Heart left ventricle (tissue), 16 donors: ENCODE results near the gene FAR2. TPM values are rescaled to one million over a fixed set of nuclear protein-coding genes. Genes with fewer than 3 reads are reported as not detected.

Experiments
- ATAC-seq, 4 donors: fragments of 200-7000 bp; cut with Tn5 transposase; one replicate each; pipeline ENCODE4 v1.9.1; 2020 to 2022; ENCODE audit warnings: moderate library complexity in 4 of 4, mild to moderate bottlenecking in 3 of 4, moderate number of reproducible peaks in 1 of 4
- DNase-seq, 5 donors: peaks; one replicate each; pipeline ENCODE4 v3.0.0-alpha.2; 2020
- H3K27ac ChIP-seq, 12 donors: fragments of 200-600 bp; sonication (generic) in 4 of 12; one replicate each; pipeline versions ENCODE4 v1.5.0 to v1.8.0; 2016 to 2022; ENCODE audit warnings: mild to moderate bottlenecking in 2 of 12
- H3K27me3 ChIP-seq, 9 donors: fragments of 200-600 bp; sonication (generic) in 2 of 9; one replicate each; pipeline versions ENCODE4 v1.5.1 to v1.8.0; 2016 to 2022; ENCODE audit warnings: mild to moderate bottlenecking in 3 of 9
- H3K36me3 ChIP-seq, 9 donors: fragments of 200-600 bp; sonication (generic) in 2 of 9; one replicate each; pipeline versions ENCODE4 v1.5.0 to v1.8.0; 2018 to 2022; ENCODE audit warnings: mild to moderate bottlenecking in 2 of 9
- H3K4me1 ChIP-seq, 12 donors: fragments of 200-600 bp; sonication (generic) in 4 of 12; one replicate each; pipeline versions ENCODE4 v1.5.0 to v1.8.0; 2016 to 2022; ENCODE audit warnings: mild to moderate bottlenecking in 3 of 12
- H3K4me3 ChIP-seq, 12 donors: fragments of 200-600 bp; sonication (generic) in 4 of 12; one replicate each; pipeline versions ENCODE4 v1.5.0 to v1.8.0; 2017 to 2022; ENCODE audit warnings: mild to moderate bottlenecking in 9 of 12, moderate library complexity in 4 of 12
- H3K9me3 ChIP-seq, 12 donors: fragments of 200-600 bp; sonication (generic) in 4 of 12; one replicate each; pipeline versions ENCODE4 v1.5.0 to v1.8.0; 2016 to 2022; ENCODE audit warnings: mild to moderate bottlenecking in 1 of 12
- POLR2A ChIP-seq, 2 donors: fragments of 450-650 bp; IDR thresholded peaks; one replicate each; pipeline ENCODE4 v1.6.1; 2017; ENCODE audit warnings: antibody characterized with exemption in 2 of 2, mild to moderate bottlenecking in 2 of 2, moderate library complexity in 2 of 2
- WGBS, 4 donors: extraction: QIAGEN DNeasy Blood & Tissue Kit in 2 of 4; methylation state at CpG; one replicate each; pipeline versions ENCODE4 v1.1.5 to v1.1.7; 2013 to 2018; 5-methylcytosine and 5-hydroxymethylcytosine counted together
- intact Hi-C, 10 donors: fragments of 100-400 bp; cut with DNase I; formaldehyde crosslinking; loops; one replicate each; pipeline versions ENCODE4 v1.11.1 to v1.14.2; 2022
- long read RNA-seq, 3 donors: library from polyadenylated mRNA; unstranded; transcript quantifications; one replicate each; pipeline ENCODE4 v2.0.0, GENCODE V29; 2020 to 2021
- polyA plus RNA-seq, 2 donors: library from polyadenylated mRNA; stranded (reverse); fragments of 200-250 nt; gene quantifications; one replicate each; pipeline ENCODE4 v1.2.3, GENCODE V29; 2013
- total RNA-seq, 9 donors: library from RNA; depleted of rRNA in 2 of 9; stranded (reverse); fragments of >200 nt in 2 of 9; fragmentation: NEBNext Ultra II Directional in 3 of 9; extraction: Animal tissue kit (Norgen Biotek cat#: 25700) in 3 of 9; gene quantifications; one replicate each; pipeline versions ENCODE4 v1.1.0 to v1.2.4, GENCODE V29; 2016 to 2023
- TF ChIP-seq, protein P1 (sequence below), 12 donors: fragments of 200-600 bp; sonication (generic) in 4 of 12; IDR thresholded peaks; one replicate each; pipeline versions ENCODE4 v1.5.0 to v1.8.0; 2018 to 2022; ENCODE audit warnings: antibody characterized with exemption in 12 of 12, mild to moderate bottlenecking in 5 of 12
- donor health status: ischemic (EF 13 %, LVEDD 7.1; RV severe dilation, severe dysfunction).
- donor health status: healthy with polysubstance abuse.
- donor health status: DM: no; HTN: yes; CAD: no.
- donor health status: DM: no; HTN: no; CAD: no.
- donor health status: ischemic (EF 25% LVEDD 6.9; RV normal size, moderate dysfunction).
- donor health status: ischemic (EF 25% LVEDD 5.7; RV mildly dilated, moderate dysfunction).
- donor health status: healthy.
- donor health status: DM: yes; HTN: yes; CAD: no.
- donor health status: ischemic (EF 35%, LVEDD 5.7; RV mildly dilated, moderate dysfunction).
- donor health status: nonischemic (EF 11% LVEDD 7.7; RV severe dilation, severe dysfunction).
- donor health status: DM: yes; HTN: yes; CAD: no.
- donor health status: PGD.
- donor health status: ischemic (EF 29% LVEDD 5.4; RV normal size, mild dysfunction).
- donor health status: nonischemic (EF 23%, LVEDD 6.1; RV moderate dilation, normal function).

Gene FAR2
- total RNA-seq (10 to 100 TPM in 1 of 9 donors, 1 to 10 TPM in 8; 1.1 to 11.6 (median 3.1) TPM), polyA plus RNA-seq (1 to 10 TPM; 1.5 to 3.0 TPM)
- long read RNA-seq, donor 1, partial matches to known transcripts, result 0 of 2 reads
- long read RNA-seq, donor 1, other reads (novel, unspliced or antisense), result 2 of 2 reads
- long read RNA-seq, donor 2, partial matches to known transcripts, result 0 of 6 reads
- long read RNA-seq, donor 2, other reads (novel, unspliced or antisense), result 6 of 6 reads
- long read RNA-seq, donor 3, partial matches to known transcripts, result 0 of 2 reads
- long read RNA-seq, donor 3, other reads (novel, unspliced or antisense), result 2 of 2 reads

DNA sequence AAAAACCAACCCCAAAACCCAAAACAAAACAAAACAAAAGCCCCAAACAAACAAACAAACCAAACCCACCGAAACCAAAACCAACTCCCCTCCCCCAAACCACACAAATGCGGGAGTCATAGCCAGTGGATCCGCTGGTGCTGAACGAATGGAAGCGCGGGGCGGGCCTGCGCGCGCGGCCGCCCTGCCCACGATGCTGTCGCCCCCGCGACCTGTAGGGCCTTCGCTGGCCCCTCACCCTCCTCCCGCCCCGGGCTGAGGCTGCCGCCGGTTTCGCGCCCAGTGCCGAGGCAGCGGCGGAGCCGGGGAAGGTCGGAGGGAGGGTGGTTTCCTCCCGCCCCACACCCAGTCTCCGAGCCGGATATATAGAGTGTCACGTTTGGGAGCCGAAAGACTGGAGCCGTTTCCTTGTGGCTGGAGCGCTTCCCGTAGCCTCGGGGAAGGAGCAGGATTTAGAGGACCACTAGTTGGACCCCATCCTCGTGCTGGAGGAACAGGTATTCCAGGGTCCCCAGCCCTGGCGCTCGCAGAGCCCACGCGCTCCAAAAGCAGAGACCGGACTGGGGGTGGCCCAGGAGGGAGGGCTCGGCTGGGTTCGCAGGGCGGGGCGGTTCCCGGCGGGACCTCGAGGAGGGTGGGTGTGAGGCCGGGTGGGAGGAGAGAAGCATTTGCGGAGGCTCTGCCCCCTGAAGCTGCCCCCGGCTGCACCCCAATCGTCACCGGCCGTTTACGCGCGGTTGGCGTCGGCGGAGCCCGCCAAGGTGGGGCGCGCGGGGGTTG, at the start of gene FAR2:
TSS of gene FAR2 (plus strand) at position 368 of the 780 bp plus-strand sequence. CDS start 121,172 bp downstream, outside the sequence.
- ATAC-seq, result peak; percentile 52 to 82 (median 80)
- peaks cover 0 to 6% (median 0%) of the 10 kb centered on the region in 12 donors for H3K9me3 ChIP-seq
- H3K27ac ChIP-seq, result peak within 1 kb of the TSS; percentile 33 to 91 (median 79)
- H3K27me3 ChIP-seq, result no peaks in the 10 kb centered on the region
- no peaks in the 10 kb centered on the region for H3K36me3 ChIP-seq
- peaks cover 0 to 54% (median 21%) of the 10 kb centered on the region in 12 donors for H3K4me1 ChIP-seq
- H3K4me3 ChIP-seq, result peak within 1 kb of the TSS; percentile 53 to 91 (median 79)
- intact Hi-C loops, result no loop called here
- DNase-seq, result peak; percentile 51 to 77 (median 65)
- 0 to 1% (median 1%) methylated on average over 41 to 66 of the region's 66 CpGs for WGBS, 4 donors
- no peak for TF ChIP-seq POLR2A (IDR thresholded peaks at IDR 0.05)
- TF ChIP-seq, protein P1, sequence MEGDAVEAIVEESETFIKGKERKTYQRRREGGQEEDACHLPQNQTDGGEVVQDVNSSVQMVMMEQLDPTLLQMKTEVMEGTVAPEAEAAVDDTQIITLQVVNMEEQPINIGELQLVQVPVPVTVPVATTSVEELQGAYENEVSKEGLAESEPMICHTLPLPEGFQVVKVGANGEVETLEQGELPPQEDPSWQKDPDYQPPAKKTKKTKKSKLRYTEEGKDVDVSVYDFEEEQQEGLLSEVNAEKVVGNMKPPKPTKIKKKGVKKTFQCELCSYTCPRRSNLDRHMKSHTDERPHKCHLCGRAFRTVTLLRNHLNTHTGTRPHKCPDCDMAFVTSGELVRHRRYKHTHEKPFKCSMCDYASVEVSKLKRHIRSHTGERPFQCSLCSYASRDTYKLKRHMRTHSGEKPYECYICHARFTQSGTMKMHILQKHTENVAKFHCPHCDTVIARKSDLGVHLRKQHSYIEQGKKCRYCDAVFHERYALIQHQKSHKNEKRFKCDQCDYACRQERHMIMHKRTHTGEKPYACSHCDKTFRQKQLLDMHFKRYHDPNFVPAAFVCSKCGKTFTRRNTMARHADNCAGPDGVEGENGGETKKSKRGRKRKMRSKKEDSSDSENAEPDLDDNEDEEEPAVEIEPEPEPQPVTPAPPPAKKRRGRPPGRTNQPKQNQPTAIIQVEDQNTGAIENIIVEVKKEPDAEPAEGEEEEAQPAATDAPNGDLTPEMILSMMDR (IDR thresholded peaks at IDR 0.05), result no peak

DNA sequence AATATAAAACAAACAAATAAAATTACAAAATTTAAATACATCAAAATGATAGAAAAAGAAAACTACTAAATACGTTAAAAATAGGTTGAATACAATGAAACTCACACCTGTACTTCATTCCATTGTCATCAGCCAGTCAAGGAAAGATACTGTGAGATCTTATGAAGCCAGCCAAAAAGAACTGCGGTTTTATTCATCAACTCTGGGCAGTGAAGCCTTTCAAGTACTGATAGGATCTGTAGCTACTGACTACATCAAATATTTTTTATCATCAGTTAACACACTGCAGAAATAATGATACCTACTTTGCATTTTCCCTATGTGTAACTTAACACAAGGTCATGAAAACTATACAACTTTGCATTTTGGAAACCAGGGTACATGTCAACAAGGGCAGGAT, 46.3 kb upstream of the FAR2 start:
- H3K4me1 ChIP-seq, result peaks cover 0 to 29% (median 0%) of the 10 kb centered on the region in 12 donors
- intact Hi-C loops, result loop anchor here in 1 of 10 donors (2.0 kb wide), 1 partner anchor 38 kb away; no protein-coding TSS in a partner anchor
- peak overlapping the region in 1 of 12 donors; percentile 33 for H3K4me3 ChIP-seq
- 27 to 36% (median 32%) methylated on average over 2 of the region's 2 CpGs for WGBS, 4 donors
- DNase-seq, result no peak
- TF ChIP-seq, protein P1 (IDR thresholded peaks at IDR 0.05), result no peak
- no peak for TF ChIP-seq POLR2A (IDR thresholded peaks at IDR 0.05)
- no peak for ATAC-seq
- H3K36me3 ChIP-seq, result no peaks in the 10 kb centered on the region
- H3K9me3 ChIP-seq, result peaks cover 0 to 14% (median 0%) of the 10 kb centered on the region in 12 donors
- H3K27me3 ChIP-seq, result no peaks in the 10 kb centered on the region
- peak overlapping the region in 1 of 12 donors; percentile 82 for H3K27ac ChIP-seq

DNA sequence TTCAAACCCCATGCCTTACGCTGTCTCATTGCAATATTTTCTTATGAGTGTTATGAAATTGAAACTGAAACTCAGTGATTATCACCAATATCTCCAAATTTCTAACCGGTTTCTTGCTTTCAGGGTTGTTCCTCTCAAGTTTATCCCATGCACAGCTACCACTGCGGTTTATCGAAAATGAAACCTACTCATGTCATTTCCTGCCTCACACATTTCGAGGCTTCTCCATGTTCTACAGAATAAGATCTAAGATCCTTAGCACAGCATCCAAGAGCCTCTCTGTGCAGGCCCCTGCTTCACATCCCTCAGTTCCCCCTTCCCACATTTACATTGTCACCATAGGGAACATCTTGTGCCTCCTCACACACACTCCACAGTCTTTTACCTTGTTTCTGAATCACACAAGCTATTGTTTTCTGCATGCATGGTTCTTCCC, 45.5 kb upstream of the FAR2 start:
- Histone ChIP-seq H3K9me3 (peaks cover 0 to 13% (median 0%) of the 10 kb centered on the region in 12 donors), H3K36me3 (no peaks in the 10 kb centered on the region), H3K27ac (peak overlapping the region in 1 of 12 donors; percentile 82), H3K4me3 (peak overlapping the region in 1 of 12 donors; percentile 33), H3K27me3 (no peaks in the 10 kb centered on the region), H3K4me1 (peaks cover 0 to 29% (median 0%) of the 10 kb centered on the region in 12 donors)
- TF ChIP-seq POLR2A (IDR thresholded peaks at IDR 0.05), result no peak
- TF ChIP-seq, protein P1 (IDR thresholded peaks at IDR 0.05), result no peak
- 72 to 89% (median 83%) methylated on average over 5 of the region's 5 CpGs for WGBS, 4 donors
- DNase-seq (no peak), ATAC-seq (peak in 2 of 4 donors; percentile 41 to 49)
- intact Hi-C loops, result loop anchor here in 1 of 10 donors (2.0 kb wide), 1 partner anchor 39 kb away; no protein-coding TSS in a partner anchor

DNA sequence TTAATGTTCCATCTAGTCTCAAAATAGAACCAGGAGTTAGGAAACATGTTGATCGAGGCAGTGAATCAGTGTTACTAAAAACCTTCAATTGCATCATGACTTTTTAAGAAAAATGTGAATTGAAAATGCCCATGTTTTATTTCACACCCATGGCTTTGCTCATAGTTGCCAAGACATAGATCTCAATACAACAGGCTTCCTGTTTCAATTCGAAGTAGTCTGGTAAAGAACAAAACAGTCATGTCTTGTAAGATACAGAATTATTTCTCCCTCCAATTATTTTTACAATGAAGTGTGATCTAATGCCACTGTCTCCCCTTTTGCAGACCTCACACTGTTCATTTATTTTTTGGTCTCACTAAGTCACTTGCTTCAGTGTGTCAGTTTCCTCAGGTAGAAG, 44.6 kb upstream of the FAR2 start:
- intact Hi-C loops, result no loop called here
- TF ChIP-seq, protein P1 (IDR thresholded peaks at IDR 0.05), result no peak
- TF ChIP-seq POLR2A (IDR thresholded peaks at IDR 0.05), result no peak
- no peaks in the 10 kb centered on the region for H3K36me3 ChIP-seq
- ATAC-seq (no peak), DNase-seq (no peak)
- H3K27ac ChIP-seq, result peak overlapping the region in 1 of 12 donors; percentile 82
- no peaks in the 10 kb centered on the region for H3K27me3 ChIP-seq
- H3K4me3 ChIP-seq, result no peak overlapping the region
- 56 to 61% (median 59%) methylated on average over 2 of the region's 2 CpGs for WGBS, 4 donors
- H3K9me3 ChIP-seq, result peaks cover 0 to 12% (median under 1%) of the 10 kb centered on the region in 12 donors
- peaks cover 0 to 29% (median 0%) of the 10 kb centered on the region in 12 donors for H3K4me1 ChIP-seq
